NCI-H82 treated with DMSO at 0.1 percent for 48 hours (cell line): ENCODE data around the gene PDGFRA.
"Not testable (repeated sequence)": the region's sequence is repeated elsewhere in the genome, so short reads cannot be mapped to it uniquely, and the experiment has no call there.

Experiments
- DNase-seq: peaks from one replicate; lab custom pipeline; 2025; ENCODE audit not compliant: unreplicated experiment; lab: John Stamatoyannopoulos, UW

Gene PDGFRA

GRCh38 chr4:54318904-54319303, 89.8 kb downstream of the PDGFRA start:
- DNase-seq = no peak

GRCh38 chr4:54320826-54321685, 92.0 kb downstream of the PDGFRA start:
- no peak for DNase-seq

GRCh38 chr4:54322818-54323417, 93.8 kb downstream of the PDGFRA start:
- peak; percentile 0 for DNase-seq

GRCh38 chr4:54330896-54331295, 101.8 kb downstream of the PDGFRA start:
- DNase-seq = no peak

GRCh38 chr4:54332542-54332941, 103.4 kb downstream of the PDGFRA start:
- DNase-seq = no peak

- DNase-seq = no peak
Measured at GRCh38 chr4:54333657-54334056, 104.6 kb downstream of the PDGFRA start.

GRCh38 chr4:54334769-54335168, 105.7 kb downstream of the PDGFRA start:
- DNase-seq = not testable (repeated sequence)

- DNase-seq = no peak
Measured at GRCh38 chr4:54337009-54337408, 107.9 kb downstream of the PDGFRA start.

- not testable (repeated sequence) for DNase-seq
Measured at GRCh38 chr4:54342067-54342466, 113.0 kb downstream of the PDGFRA start.
